CD4-positive, alpha-beta T cell treated with Interleukin-10 for 1 hour (primary cell): ENCODE measurements around the gene CCDC124.
"Not testable (repeated sequence)": the region's sequence is repeated elsewhere in the genome, so short reads cannot be mapped to it uniquely, and the experiment has no call there.

Experiments used
- DNase-seq: peaks from one replicate; pipeline ENCODE4 v3.0.0-alpha.2; 2020

CCDC124 gene, protein sequence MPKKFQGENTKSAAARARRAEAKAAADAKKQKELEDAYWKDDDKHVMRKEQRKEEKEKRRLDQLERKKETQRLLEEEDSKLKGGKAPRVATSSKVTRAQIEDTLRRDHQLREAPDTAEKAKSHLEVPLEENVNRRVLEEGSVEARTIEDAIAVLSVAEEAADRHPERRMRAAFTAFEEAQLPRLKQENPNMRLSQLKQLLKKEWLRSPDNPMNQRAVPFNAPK

DNA sequence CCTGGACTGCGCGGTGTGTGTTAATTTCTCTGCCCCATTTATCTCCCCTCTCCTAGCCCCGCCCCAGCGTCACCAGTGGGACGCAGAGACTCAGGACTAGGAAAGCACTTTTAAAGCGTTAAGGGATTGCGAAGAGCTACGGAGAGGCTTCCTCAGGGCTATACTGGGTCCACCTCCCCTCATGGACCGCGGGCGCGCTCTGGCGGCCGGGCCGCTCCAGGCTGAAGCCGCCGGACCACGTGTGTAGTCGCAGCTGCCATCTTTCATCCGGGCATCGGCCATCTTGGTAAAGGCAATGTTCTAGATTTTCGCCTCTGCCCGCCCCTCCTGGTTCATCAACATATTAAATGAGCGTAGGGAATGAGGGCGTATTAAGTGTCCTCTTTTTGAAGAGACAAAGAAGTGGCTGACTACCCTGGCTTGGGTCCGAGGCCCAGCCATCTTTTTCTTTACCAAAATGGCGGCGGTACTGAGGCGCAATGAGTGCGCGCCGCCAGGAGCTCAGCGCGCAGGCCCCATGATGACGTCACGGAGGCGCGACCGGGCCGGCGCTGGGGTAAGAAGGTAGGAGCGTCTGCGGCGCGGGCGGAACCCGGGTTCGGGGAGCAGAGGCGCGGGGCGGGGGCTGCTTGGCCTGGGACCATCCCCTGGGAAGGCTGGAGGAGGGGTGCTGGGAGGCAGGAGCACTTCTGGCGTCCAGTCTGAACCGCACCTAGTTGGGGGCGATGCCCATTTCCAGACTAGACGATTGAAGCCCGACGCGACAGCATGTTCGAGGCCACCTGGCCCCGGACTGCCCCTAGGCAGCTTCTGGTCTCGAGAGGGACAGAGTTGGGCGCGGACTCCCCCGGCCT, at the start of gene CCDC124:
CCDC124 (plus strand) TSS at position 531 of the 854 bp plus-strand sequence. CDS start 3,406 bp downstream, outside the sequence.
- peak; percentile 94 for DNase-seq

DNA sequence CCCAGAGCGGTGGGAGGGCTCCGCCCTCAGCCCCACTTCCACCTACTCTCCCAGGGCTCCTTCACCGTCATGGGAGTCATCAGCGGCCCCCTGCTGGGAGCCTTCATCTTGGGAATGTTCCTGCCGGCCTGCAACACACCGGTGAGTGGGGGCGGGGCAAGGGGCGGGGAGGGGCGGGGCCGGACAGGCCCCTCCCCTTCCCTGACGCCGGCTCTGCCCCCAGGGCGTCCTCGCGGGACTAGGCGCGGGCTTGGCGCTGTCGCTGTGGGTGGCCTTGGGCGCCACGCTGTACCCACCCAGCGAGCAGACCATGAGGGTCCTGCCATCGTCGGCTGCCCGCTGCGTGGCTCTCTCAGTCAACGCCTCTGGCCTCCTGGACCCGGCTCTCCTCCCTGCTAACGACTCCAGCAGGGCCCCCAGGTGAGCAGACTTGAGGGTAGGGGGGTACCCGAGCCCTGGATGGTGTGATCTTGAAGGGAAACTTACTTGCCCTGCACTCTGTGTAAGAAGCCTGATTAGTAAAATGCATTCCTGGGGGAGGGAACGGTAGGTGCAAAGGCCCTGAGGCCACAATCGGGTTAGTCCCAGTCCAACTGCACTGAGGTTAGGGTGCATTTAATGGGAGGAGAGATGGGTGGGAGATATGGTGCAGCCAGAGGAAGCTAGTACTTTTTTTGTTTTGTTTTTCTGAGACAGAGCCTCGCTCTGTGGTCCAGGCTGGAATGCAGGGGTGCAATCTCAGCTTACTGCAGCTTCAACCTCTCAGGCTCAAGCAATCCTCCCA, 49.0 kb upstream of the CCDC124 start:
- DNase-seq = no peak

GRCh38 chr19:17886515-17886914, 46.3 kb upstream of the CCDC124 start:
- no peak for DNase-seq

DNA sequence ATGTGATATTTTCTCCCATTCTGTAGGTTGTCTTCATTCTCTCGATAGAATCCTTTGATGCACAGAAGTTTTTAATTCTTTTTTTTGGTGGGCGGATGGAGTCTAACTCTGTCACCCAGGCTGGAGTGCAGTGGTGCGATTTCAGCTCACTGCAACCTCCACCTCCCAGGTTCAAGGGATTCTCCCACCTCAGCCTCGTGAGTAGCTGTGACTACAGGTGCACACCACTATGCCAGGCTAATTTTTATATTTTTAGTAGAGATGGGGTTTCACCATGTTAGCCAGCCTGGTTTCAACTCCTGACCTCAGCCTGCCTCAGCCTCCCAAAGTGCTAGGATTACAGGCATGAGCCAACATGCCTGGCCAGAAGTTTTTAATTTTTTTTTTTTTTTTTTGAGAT, 45.6 kb upstream of the CCDC124 start:
- DNase-seq = not testable (repeated sequence)

GRCh38 chr19:17888260-17888659, 44.6 kb upstream of the CCDC124 start:
- DNase-seq = no peak

DNA sequence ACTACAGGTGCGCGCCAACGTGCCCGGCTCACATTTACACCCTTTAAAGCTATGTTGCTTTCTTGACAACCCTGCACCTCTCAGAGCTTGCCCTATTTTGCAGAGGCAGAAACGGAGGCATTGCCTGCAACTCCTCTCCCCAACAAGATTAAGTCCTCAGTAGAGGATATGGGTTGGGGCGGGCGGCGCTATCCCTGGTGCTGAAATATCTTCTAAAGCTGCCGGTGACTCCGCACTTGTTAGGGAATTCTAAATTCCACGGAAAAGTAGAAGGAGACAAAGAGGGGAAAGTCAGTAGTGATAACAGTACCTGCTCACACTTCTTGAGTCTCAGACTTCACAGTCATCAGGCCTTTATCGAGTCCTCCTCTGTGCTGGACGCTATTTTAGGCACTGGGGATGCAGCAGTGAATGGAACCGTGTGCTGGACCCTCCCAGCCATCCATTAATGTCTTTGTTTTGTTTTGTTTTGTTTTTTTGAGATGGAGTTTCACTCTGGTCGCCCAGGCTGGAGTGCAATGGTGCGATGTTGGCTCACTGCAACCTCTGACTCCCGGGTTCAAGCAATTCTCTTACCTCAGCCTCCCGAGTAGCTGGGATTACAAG, 43.1 kb upstream of the CCDC124 start:
- DNase-seq = no peak

DNA sequence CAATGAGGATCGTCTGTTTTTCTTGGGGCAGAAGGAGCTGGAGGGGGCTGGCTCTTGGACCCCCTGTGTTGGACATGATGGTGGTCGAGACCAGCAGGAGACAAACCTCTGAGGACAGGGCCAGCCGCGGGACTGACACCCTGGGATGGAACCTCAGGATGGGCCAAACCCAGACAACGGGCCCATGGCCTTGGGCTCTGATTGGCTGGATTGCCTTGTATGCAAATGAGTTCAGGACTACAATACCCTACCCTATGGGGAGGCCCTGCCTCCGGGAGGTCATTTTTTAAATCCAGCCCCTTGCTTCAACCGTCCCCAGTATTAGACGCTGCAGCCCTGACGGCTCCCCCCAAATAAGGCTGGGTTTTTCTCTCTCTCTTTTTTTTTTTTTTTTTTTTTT, 39.0 kb upstream of the CCDC124 start:
- DNase-seq = no peak

GRCh38 chr19:17902701-17903100, 30.1 kb upstream of the CCDC124 start:
- no peak for DNase-seq

DNA sequence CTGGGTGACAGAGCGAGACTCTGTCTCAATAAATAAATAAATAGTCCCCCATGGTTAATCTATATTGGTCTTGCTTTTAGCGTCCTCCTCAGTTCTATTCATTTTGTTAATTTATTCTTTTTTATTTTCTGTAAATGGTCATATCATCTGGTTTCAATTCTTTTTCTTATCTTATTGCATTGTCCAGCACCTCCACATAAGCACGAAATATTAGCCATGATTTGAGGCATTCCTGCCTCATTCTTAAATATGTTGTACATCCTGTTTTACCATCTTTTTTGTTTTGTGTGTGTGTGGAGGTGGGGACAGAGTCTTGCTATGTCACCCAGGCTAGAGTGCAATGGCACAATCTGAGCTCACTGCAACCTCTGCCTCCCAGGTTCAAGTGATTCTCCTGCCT, 24.6 kb upstream of the CCDC124 start:
- no peak for DNase-seq

GRCh38 chr19:17909003-17909732, 23.6 kb upstream of the CCDC124 start:
- DNase-seq = no peak

- no peak for DNase-seq
These were observed 21.9 kb upstream of the CCDC124 start for GRCh38 chr19:17910791-17911360.

- no peak for DNase-seq
These were observed 16.7 kb upstream of the CCDC124 start for GRCh38 chr19:17915940-17916593.

- DNase-seq = not testable (repeated sequence)
These were observed 14.7 kb upstream of the CCDC124 start for GRCh38 chr19:17918151-17918550.

GRCh38 chr19:17919122-17919521, 13.7 kb upstream of the CCDC124 start:
- DNase-seq = not testable (repeated sequence)

DNA sequence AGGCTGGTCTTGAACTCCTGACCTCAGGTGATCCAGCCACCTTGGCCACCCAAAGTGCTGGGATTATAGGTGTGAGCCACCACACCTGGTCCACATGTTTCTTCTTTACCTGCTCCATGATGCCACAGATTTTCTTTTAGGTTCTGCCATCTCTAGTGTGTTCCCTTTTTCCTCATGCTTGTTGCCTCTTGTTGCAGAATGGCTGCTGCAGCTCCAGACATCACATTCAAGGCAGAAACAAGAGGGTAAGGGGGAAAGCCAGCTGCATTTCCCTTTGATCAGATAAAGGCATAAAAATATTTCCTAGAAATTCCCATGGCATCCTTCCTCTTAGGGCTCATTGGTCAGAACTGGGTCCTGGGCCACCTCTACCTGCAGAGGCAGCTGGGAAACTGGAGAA, 12.3 kb upstream of the CCDC124 start:
- no peak for DNase-seq

- no peak for DNase-seq
These were observed 10.7 kb upstream of the CCDC124 start for GRCh38 chr19:17922138-17922537.

- no peak for DNase-seq
These were observed 6.8 kb upstream of the CCDC124 start for GRCh38 chr19:17926044-17926443.

DNA sequence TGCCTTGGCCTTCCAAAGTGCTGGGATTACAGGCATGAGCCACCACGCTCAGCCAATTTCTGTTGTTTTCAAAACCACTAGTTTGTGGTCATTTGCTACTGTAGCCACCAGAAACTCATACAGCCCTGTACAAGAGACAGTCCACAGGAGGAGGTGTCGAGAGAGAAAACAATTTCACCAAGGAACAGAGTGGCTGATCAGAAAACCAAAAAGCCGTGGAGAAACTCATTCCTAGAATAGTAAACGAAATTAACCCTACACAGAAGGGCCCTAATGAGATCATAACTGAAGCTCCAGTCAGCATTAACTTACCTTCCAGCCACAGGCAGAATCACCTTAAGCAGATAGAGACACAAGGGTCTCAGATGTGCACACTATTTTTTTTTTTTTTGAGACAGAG, 3.8 kb upstream of the CCDC124 start:
- DNase-seq = no peak

- DNase-seq = no peak
These were observed 1.2 kb upstream of the CCDC124 start for GRCh38 chr19:17931532-17932191.

- DNase-seq = no peak
These were observed 757 bp downstream of the CCDC124 start for GRCh38 chr19:17933414-17934129.
